IMR-90 (cell line): ENCODE measurements around the gene CCL4.

Experiments used
- BHLHE40 ChIP-seq: fragments of 150-350 bp; IDR thresholded peaks from 2 replicates; pipeline ENCODE4 v1.6.1; 2016; ENCODE audit warnings: mild to moderate bottlenecking, low read depth, low read length
- CEBPB ChIP-seq: IDR thresholded peaks from 2 replicates; pipeline ENCODE4 v1.6.1; 2012; ENCODE audit warnings: low read depth, low read length, improper control_type of control experiment
- CHD1 ChIP-seq: IDR thresholded peaks from 2 replicates; pipeline ENCODE4 v1.6.1; 2012; ENCODE audit warnings: low read depth, low read length, improper control_type of control experiment
- CTCF ChIP-seq: conservative IDR thresholded peaks from 2 replicates; pipeline ENCODE4 v1.5.1; 2012; ENCODE audit warnings: mild to moderate bottlenecking, low read depth, low read length, improper control_type of control experiment
- FOS ChIP-seq: fragments of 150-350 bp; IDR thresholded peaks from 2 replicates; pipeline ENCODE4 v1.6.1; 2016; ENCODE audit warnings: low read depth, low read length
- MAZ ChIP-seq: IDR thresholded peaks from 2 replicates; pipeline ENCODE4 v1.6.1; 2012; ENCODE audit warnings: low read depth, mild to moderate bottlenecking, low read length, improper control_type of control experiment, moderate library complexity, borderline replicate concordance
- MXI1 ChIP-seq: IDR thresholded peaks from 2 replicates; pipeline ENCODE4 v1.6.1; 2012; ENCODE audit warnings: low read depth, mild to moderate bottlenecking, low read length, moderate library complexity, borderline replicate concordance
- NFE2L2 ChIP-seq: fragments of 150-350 bp; IDR thresholded peaks from 2 replicates; pipeline ENCODE4 v1.6.1; 2016; ENCODE audit warnings: low read depth, mild to moderate bottlenecking, low read length
- POLR2A ChIP-seq: IDR thresholded peaks from 2 replicates; pipeline ENCODE4 v1.6.1; 2012; ENCODE audit warnings: mild to moderate bottlenecking, low read depth, low read length
- RAD21 ChIP-seq: IDR thresholded peaks from 2 replicates; pipeline ENCODE4 v1.6.1; 2012; ENCODE audit warnings: low read length, improper control_type of control experiment
- RCOR1 ChIP-seq: IDR thresholded peaks from 2 replicates; pipeline ENCODE4 v1.6.1; 2012; ENCODE audit warnings: mild to moderate bottlenecking, low read length, improper control_type of control experiment; ENCODE audit not compliant: insufficient replicate concordance
- RFX5 ChIP-seq: IDR thresholded peaks from 2 replicates; pipeline ENCODE4 v1.8.0; 2012; ENCODE audit warnings: low read depth, mild to moderate bottlenecking, low read length, moderate library complexity
- SMC3 ChIP-seq: fragments of 150-350 bp; IDR thresholded peaks from 2 replicates; pipeline ENCODE4 v1.6.1; 2016; ENCODE audit warnings: low read depth, mild to moderate bottlenecking, antibody characterized with exemption, low read length, moderate library complexity

DNA sequence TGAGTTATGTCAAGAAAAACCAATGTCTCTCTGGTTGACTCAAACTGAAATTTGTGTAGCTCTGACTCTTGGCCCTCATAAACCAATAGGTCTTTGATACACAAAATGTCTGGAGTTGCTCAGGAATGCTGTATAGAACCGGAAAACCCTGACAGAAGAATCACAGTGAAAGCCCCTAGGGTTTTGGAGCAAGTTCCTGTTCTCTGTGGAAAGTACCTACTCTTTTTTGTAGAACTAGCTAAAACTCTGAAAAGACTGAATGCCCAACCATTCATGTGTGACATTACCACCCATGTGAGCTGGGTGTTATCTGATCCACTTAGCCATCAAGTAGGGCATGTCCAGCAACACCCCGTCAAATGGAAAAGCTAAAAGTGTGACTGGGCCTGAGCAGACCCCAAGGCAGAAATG is 28.8 kb downstream of the CCL4 start:
- TF ChIP-seq CTCF, result no peak
- no peak for TF ChIP-seq POLR2A
- no peak for TF ChIP-seq CEBPB
- TF ChIP-seq RCOR1, result no peak
- no peak for TF ChIP-seq RAD21
- TF ChIP-seq MAZ, result no peak
- no peak for TF ChIP-seq MXI1
- no peak for TF ChIP-seq SMC3
- no peak for TF ChIP-seq BHLHE40
- no peak for TF ChIP-seq RFX5
- TF ChIP-seq CHD1, result no peak
- no peak for TF ChIP-seq NFE2L2
- no peak for TF ChIP-seq FOS
